Measurements from ENCODE around the gene PSEN1.
A peak's percentile ranks its signal among the peaks of the same experiment; 100 is the strongest.

Gene PSEN1

GRCh38 chr14:73125746-73126145 lies 10.6 kb upstream of the PSEN1 start:
- H3K56ac ChIP-seq (ENCODE audit: low read length): no peak overlapping the region
- no peaks in the 10 kb centered on the region for H3K36me3 ChIP-seq (ENCODE audit: control insufficient read depth, insufficient read depth, low read length)
- H3K27ac ChIP-seq (ENCODE audit: low read depth, low read length): peak overlapping the region; percentile 39

GRCh38 chr14:73133795-73134194 lies 2.5 kb upstream of the PSEN1 start:
- Histone ChIP-seq H3K27ac (ENCODE audit: low read depth, low read length) (no peak overlapping the region), H3K18ac (ENCODE audit: low read length) (no peak overlapping the region), H2BK15ac (replicated peaks; ENCODE audit: low read depth) (no peak overlapping the region), H3K79me2 (ENCODE audit: control insufficient read depth, insufficient read depth, low read length) (peaks cover 8% of the 10 kb centered on the region), H2BK120ac (ENCODE audit: low read depth, low read length) (no peak overlapping the region), H4K5ac (ENCODE audit: low read length) (no peak overlapping the region), H3K36me3 (ENCODE audit: control insufficient read depth, insufficient read depth, low read length) (no peaks in the 10 kb centered on the region), H3K4me2 (ENCODE audit: low read length) (no peak overlapping the region), H2BK5ac (ENCODE audit: low read length) (no peak overlapping the region), H3K23ac (ENCODE audit: low read length) (no peak overlapping the region), H3K9ac (ENCODE audit: low read length) (no peak overlapping the region), H3K56ac (ENCODE audit: low read length) (no peak overlapping the region), H3K4me1 (ENCODE audit: control insufficient read depth, low read depth, low read length) (peaks cover 2% of the 10 kb centered on the region), H4K8ac (ENCODE audit: low read depth, low read length) (no peak overlapping the region), H2AK5ac (ENCODE audit: low read length) (no peak overlapping the region), H3K4me3 (ENCODE audit: low read length) (no peak overlapping the region), H3K27me3 (ENCODE audit: insufficient read depth, low read length, poor library complexity) (no peaks in the 10 kb centered on the region), H3K4ac (ENCODE audit: low read depth, low read length) (no peak overlapping the region), H3K79me1 (ENCODE audit: low read length) (peaks cover 6% of the 10 kb centered on the region)
- peak; percentile 68 for DNase-seq
- no CpG with 5 or more reads among the region's 3 CpGs for WGBS (ENCODE audit: extremely low coverage, insufficient coverage, low lambda C conversion rate)

More at GRCh38 chr14:73125746-73126145, 10.6 kb upstream of the PSEN1 start:
- Histone ChIP-seq H3K27me3 (ENCODE audit: insufficient read depth, low read length, poor library complexity) (no peaks in the 10 kb centered on the region), H2AK5ac (ENCODE audit: low read length) (no peak overlapping the region), H3K79me2 (ENCODE audit: control insufficient read depth, insufficient read depth, low read length) (no peaks in the 10 kb centered on the region), H4K5ac (ENCODE audit: low read length) (no peak overlapping the region), H3K4me2 (ENCODE audit: low read length) (no peak overlapping the region), H3K9ac (ENCODE audit: low read length) (no peak overlapping the region), H3K79me1 (ENCODE audit: low read length) (no peaks in the 10 kb centered on the region), H2BK120ac (ENCODE audit: low read depth, low read length) (no peak overlapping the region), H2BK5ac (ENCODE audit: low read length) (no peak overlapping the region), H4K8ac (ENCODE audit: low read depth, low read length) (no peak overlapping the region), H3K4me1 (ENCODE audit: control insufficient read depth, low read depth, low read length) (peaks cover 5% of the 10 kb centered on the region), H2BK15ac (replicated peaks; ENCODE audit: low read depth) (no peak overlapping the region), H3K4me3 (ENCODE audit: low read length) (no peak overlapping the region), H3K23ac (ENCODE audit: low read length) (no peak overlapping the region), H3K4ac (ENCODE audit: low read depth, low read length) (no peak overlapping the region), H3K18ac (ENCODE audit: low read length) (no peak overlapping the region)
- peak; percentile 41 for DNase-seq
- no CpG with 5 or more reads among the region's 3 CpGs for WGBS (ENCODE audit: extremely low coverage, insufficient coverage, low lambda C conversion rate)

- DNase-seq: no peak
- Histone ChIP-seq H3K4me3 (ENCODE audit: low read length) (no peak overlapping the region), H3K27ac (ENCODE audit: low read depth, low read length) (no peak overlapping the region), H2BK5ac (ENCODE audit: low read length) (no peak overlapping the region), H3K18ac (ENCODE audit: low read length) (no peak overlapping the region), H3K4me1 (ENCODE audit: control insufficient read depth, low read depth, low read length) (peaks cover 2% of the 10 kb centered on the region), H3K79me1 (ENCODE audit: low read length) (peaks cover 10% of the 10 kb centered on the region), H3K23ac (ENCODE audit: low read length) (no peak overlapping the region), H2BK120ac (ENCODE audit: low read depth, low read length) (no peak overlapping the region), H3K9ac (ENCODE audit: low read length) (no peak overlapping the region), H3K4me2 (ENCODE audit: low read length) (peak overlapping the region; percentile 27), H2BK15ac (replicated peaks; ENCODE audit: low read depth) (no peak overlapping the region), H3K4ac (ENCODE audit: low read depth, low read length) (no peak overlapping the region), H3K36me3 (ENCODE audit: control insufficient read depth, insufficient read depth, low read length) (no peaks in the 10 kb centered on the region), H4K8ac (ENCODE audit: low read depth, low read length) (no peak overlapping the region), H2AK5ac (ENCODE audit: low read length) (no peak overlapping the region), H3K27me3 (ENCODE audit: insufficient read depth, low read length, poor library complexity) (no peaks in the 10 kb centered on the region), H4K5ac (ENCODE audit: low read length) (no peak overlapping the region), H3K56ac (ENCODE audit: low read length) (no peak overlapping the region), H3K79me2 (ENCODE audit: control insufficient read depth, insufficient read depth, low read length) (peaks cover 12% of the 10 kb centered on the region)
- no CpG with 5 or more reads among the region's 16 CpGs for WGBS (ENCODE audit: extremely low coverage, insufficient coverage, low lambda C conversion rate)
Measured at GRCh38 chr14:73136085-73136386, 271 bp upstream of the PSEN1 start.

- H2BK15ac ChIP-seq (replicated peaks; ENCODE audit: low read depth): no peak overlapping the region
- no peak overlapping the region for H3K18ac ChIP-seq (ENCODE audit: low read length)
- H2BK120ac ChIP-seq (ENCODE audit: low read depth, low read length): no peak overlapping the region
- H3K79me2 ChIP-seq (ENCODE audit: control insufficient read depth, insufficient read depth, low read length): peaks cover 14% of the 10 kb centered on the region
- no peak overlapping the region for H3K4me2 ChIP-seq (ENCODE audit: low read length)
- H3K56ac ChIP-seq (ENCODE audit: low read length): no peak overlapping the region
- no peak overlapping the region for H2AK5ac ChIP-seq (ENCODE audit: low read length)
- no peak overlapping the region for H3K9ac ChIP-seq (ENCODE audit: low read length)
- peaks cover 2% of the 10 kb centered on the region for H3K4me1 ChIP-seq (ENCODE audit: control insufficient read depth, low read depth, low read length)
- no peak overlapping the region for H3K27ac ChIP-seq (ENCODE audit: low read depth, low read length)
- H4K8ac ChIP-seq (ENCODE audit: low read depth, low read length): no peak overlapping the region
- H3K36me3 ChIP-seq (ENCODE audit: control insufficient read depth, insufficient read depth, low read length): no peaks in the 10 kb centered on the region
- H3K23ac ChIP-seq (ENCODE audit: low read length): no peak overlapping the region
- H3K27me3 ChIP-seq (ENCODE audit: insufficient read depth, low read length, poor library complexity): no peaks in the 10 kb centered on the region
- H4K5ac ChIP-seq (ENCODE audit: low read length): no peak overlapping the region
- H3K79me1 ChIP-seq (ENCODE audit: low read length): peaks cover 17% of the 10 kb centered on the region
- WGBS (ENCODE audit: extremely low coverage, insufficient coverage, low lambda C conversion rate): no CpG with 5 or more reads among the region's 1 CpG
- no peak for DNase-seq
- no peak overlapping the region for H3K4ac ChIP-seq (ENCODE audit: low read depth, low read length)
- H3K4me3 ChIP-seq (ENCODE audit: low read length): no peak overlapping the region
- no peak overlapping the region for H2BK5ac ChIP-seq (ENCODE audit: low read length)
Measured at GRCh38 chr14:73140811-73141323, 4.6 kb downstream of the PSEN1 start.

GRCh38 chr14:73142216-73142615 lies 5.9 kb downstream of the PSEN1 start:
- Histone ChIP-seq H4K5ac (ENCODE audit: low read length) (no peak overlapping the region), H2AK5ac (ENCODE audit: low read length) (no peak overlapping the region), H3K9ac (ENCODE audit: low read length) (no peak overlapping the region), H2BK15ac (replicated peaks; ENCODE audit: low read depth) (no peak overlapping the region), H3K56ac (ENCODE audit: low read length) (no peak overlapping the region), H2BK5ac (ENCODE audit: low read length) (no peak overlapping the region), H4K8ac (ENCODE audit: low read depth, low read length) (no peak overlapping the region), H3K4ac (ENCODE audit: low read depth, low read length) (no peak overlapping the region), H3K4me1 (ENCODE audit: control insufficient read depth, low read depth, low read length) (peaks cover 2% of the 10 kb centered on the region), H3K27me3 (ENCODE audit: insufficient read depth, low read length, poor library complexity) (no peaks in the 10 kb centered on the region), H3K27ac (ENCODE audit: low read depth, low read length) (no peak overlapping the region), H3K36me3 (ENCODE audit: control insufficient read depth, insufficient read depth, low read length) (no peaks in the 10 kb centered on the region), H3K18ac (ENCODE audit: low read length) (no peak overlapping the region), H3K79me1 (ENCODE audit: low read length) (peaks cover 13% of the 10 kb centered on the region), H3K23ac (ENCODE audit: low read length) (no peak overlapping the region), H3K4me3 (ENCODE audit: low read length) (no peak overlapping the region), H3K79me2 (ENCODE audit: control insufficient read depth, insufficient read depth, low read length) (peaks cover 10% of the 10 kb centered on the region), H2BK120ac (ENCODE audit: low read depth, low read length) (no peak overlapping the region), H3K4me2 (ENCODE audit: low read length) (no peak overlapping the region)
- no peak for DNase-seq
- WGBS (ENCODE audit: extremely low coverage, insufficient coverage, low lambda C conversion rate): no CpG with 5 or more reads among the region's 2 CpGs

- WGBS (ENCODE audit: extremely low coverage, insufficient coverage, low lambda C conversion rate): no CpG with 5 or more reads among the region's 5 CpGs
- H3K18ac ChIP-seq (ENCODE audit: low read length): no peak overlapping the region
- peak overlapping the region; percentile 44 for H3K27ac ChIP-seq (ENCODE audit: low read depth, low read length)
Measured at GRCh38 chr14:73143003-73143402, 6.7 kb downstream of the PSEN1 start.

More at GRCh38 chr14:73143003-73143402, 6.7 kb downstream of the PSEN1 start:
- no peak overlapping the region for H2AK5ac ChIP-seq (ENCODE audit: low read length)
- H3K36me3 ChIP-seq (ENCODE audit: control insufficient read depth, insufficient read depth, low read length): no peaks in the 10 kb centered on the region
- no peak overlapping the region for H2BK15ac ChIP-seq (replicated peaks; ENCODE audit: low read depth)
- no peaks in the 10 kb centered on the region for H3K4me1 ChIP-seq (ENCODE audit: control insufficient read depth, low read depth, low read length)
- H3K79me2 ChIP-seq (ENCODE audit: control insufficient read depth, insufficient read depth, low read length): peaks cover 6% of the 10 kb centered on the region
- no peak overlapping the region for H3K4me3 ChIP-seq (ENCODE audit: low read length)
- no peak for DNase-seq
- no peak overlapping the region for H3K9ac ChIP-seq (ENCODE audit: low read length)
- no peak overlapping the region for H2BK5ac ChIP-seq (ENCODE audit: low read length)
- no peak overlapping the region for H3K4me2 ChIP-seq (ENCODE audit: low read length)
- no peak overlapping the region for H3K4ac ChIP-seq (ENCODE audit: low read depth, low read length)
- no peak overlapping the region for H4K5ac ChIP-seq (ENCODE audit: low read length)
- peaks cover 11% of the 10 kb centered on the region for H3K79me1 ChIP-seq (ENCODE audit: low read length)
- H2BK120ac ChIP-seq (ENCODE audit: low read depth, low read length): no peak overlapping the region
- H3K56ac ChIP-seq (ENCODE audit: low read length): peak overlapping the region; percentile 8
- H3K27me3 ChIP-seq (ENCODE audit: insufficient read depth, low read length, poor library complexity): no peaks in the 10 kb centered on the region
- peak overlapping the region; percentile 45 for H3K23ac ChIP-seq (ENCODE audit: low read length)
- no peak overlapping the region for H4K8ac ChIP-seq (ENCODE audit: low read depth, low read length)
